ENCODE data around the gene PORCN. TPM values are rescaled to one million over a fixed set of nuclear protein-coding genes. Genes with fewer than 3 reads are reported as not detected.
"Not testable (repeated sequence)": the region's sequence is repeated elsewhere in the genome, so short reads cannot be mapped to it uniquely, and the experiment has no call there.

PORCN gene
- total RNA-seq, 1 experiment from 2014 or later, result 16.4 TPM

DNA sequence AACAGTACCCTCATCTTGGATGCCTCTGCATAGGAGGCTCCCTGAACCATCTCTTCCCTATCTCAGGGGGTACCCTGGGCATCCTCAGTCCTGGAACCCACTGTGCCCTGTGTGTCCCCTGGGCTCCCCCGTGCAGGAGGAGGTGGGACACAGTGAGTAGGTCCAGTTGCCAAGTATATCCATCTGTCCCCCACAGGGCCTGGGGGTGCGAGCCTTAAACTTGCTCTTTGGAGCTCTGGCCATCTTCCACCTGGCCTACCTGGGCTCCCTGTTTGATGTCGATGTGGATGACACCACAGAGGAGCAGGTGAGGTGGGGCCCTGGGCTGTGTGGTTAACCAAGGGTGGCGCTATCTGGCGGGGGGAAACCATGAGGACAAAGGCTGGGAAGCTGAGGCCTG lies 8.2 kb downstream of the PORCN start:
- no peak overlapping the region for H3K27ac Mint-ChIP-seq
- peaks cover 7% of the 10 kb centered on the region for H3K4me1 Mint-ChIP-seq
- TF ChIP-seq SMAD3 (CRISPR knock-in tag; IDR thresholded peaks at IDR 0.05; ENCODE audit: borderline replicate concordance) (no peak), EMX1 (CRISPR knock-in tag; IDR thresholded peaks at IDR 0.05) (no peak), FOXJ3 (CRISPR knock-in tag; IDR thresholded peaks at IDR 0.05; ENCODE audit: borderline replicate concordance) (no peak)
- H3K9me3 Mint-ChIP-seq, result no peaks in the 10 kb centered on the region
- no peak overlapping the region for H3K4me3 Mint-ChIP-seq
- no peak for ATAC-seq
- no peak for DNase-seq (ENCODE audit: low spot score)
- ChIA-PET POLR2A (no interaction called here), CTCF (no interaction called here)
- H3K27me3 Mint-ChIP-seq (ENCODE audit: low read depth), result no peaks in the 10 kb centered on the region
- peaks cover 3% of the 10 kb centered on the region; the same call in 1 of the 2 replicates for H3K36me3 Mint-ChIP-seq

DNA sequence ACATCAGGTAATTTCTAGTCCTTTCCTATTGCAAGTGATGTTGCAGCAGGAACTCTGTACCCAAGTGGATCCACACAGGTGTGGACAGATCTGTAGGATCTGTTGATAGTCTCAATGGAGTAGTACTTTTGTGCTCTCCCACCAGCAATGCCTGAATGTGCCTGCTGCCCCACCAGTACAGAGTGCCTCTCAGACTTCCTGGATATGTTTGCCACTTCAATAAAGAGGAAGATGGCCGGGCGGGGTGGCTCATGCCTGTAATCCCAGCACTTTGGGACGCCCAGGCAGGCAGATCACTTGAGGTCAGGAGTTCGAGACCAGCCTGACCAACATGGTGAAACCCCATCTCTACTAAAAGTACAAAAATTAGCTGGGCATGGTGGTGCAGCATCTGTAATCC lies 10.7 kb downstream of the PORCN start:
- H3K9me3 Mint-ChIP-seq; H3K27ac Mint-ChIP-seq; H3K4me3 Mint-ChIP-seq; CTCF ChIA-PET; H3K27me3 Mint-ChIP-seq (ENCODE audit: low read depth); DNase-seq (ENCODE audit: low spot score); ATAC-seq; H3K36me3 Mint-ChIP-seq; POLR2A ChIA-PET: not testable (repeated sequence)
- H3K4me1 Mint-ChIP-seq, result peaks cover 11% of the 10 kb centered on the region

DNA sequence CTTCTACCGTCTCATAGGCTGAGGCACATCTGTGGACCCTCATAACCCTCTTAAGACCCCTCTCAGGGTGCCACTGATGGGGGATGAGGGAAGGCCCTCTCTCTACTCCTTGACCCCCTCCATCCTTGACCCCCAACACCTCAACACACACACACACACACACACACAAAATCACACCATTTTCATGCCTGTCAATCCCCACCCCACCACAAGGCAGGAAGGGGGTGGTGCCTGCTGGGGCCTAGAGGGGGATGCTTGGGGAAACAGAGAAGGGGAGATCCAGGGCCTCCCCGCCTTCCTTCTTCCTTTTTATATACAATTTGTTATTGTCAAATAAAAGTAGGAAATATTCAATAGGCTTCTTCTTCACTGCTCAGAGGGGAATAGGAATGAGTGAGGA lies 11.7 kb downstream of the PORCN start:
- no peak for DNase-seq (ENCODE audit: low spot score)
- TF ChIP-seq PRRX2 (CRISPR knock-in tag; IDR thresholded peaks at IDR 0.05), result no peak
- no peak for TF ChIP-seq FOXJ3 (CRISPR knock-in tag; IDR thresholded peaks at IDR 0.05; ENCODE audit: borderline replicate concordance)
- TF ChIP-seq SOX15 (CRISPR knock-in tag; IDR thresholded peaks at IDR 0.05), result no peak
- TF ChIP-seq, protein P1, sequence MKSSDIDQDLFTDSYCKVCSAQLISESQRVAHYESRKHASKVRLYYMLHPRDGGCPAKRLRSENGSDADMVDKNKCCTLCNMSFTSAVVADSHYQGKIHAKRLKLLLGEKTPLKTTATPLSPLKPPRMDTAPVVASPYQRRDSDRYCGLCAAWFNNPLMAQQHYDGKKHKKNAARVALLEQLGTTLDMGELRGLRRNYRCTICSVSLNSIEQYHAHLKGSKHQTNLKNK (CRISPR knock-in tag; IDR thresholded peaks at IDR 0.05), result no peak
- TF ChIP-seq, protein P2, sequence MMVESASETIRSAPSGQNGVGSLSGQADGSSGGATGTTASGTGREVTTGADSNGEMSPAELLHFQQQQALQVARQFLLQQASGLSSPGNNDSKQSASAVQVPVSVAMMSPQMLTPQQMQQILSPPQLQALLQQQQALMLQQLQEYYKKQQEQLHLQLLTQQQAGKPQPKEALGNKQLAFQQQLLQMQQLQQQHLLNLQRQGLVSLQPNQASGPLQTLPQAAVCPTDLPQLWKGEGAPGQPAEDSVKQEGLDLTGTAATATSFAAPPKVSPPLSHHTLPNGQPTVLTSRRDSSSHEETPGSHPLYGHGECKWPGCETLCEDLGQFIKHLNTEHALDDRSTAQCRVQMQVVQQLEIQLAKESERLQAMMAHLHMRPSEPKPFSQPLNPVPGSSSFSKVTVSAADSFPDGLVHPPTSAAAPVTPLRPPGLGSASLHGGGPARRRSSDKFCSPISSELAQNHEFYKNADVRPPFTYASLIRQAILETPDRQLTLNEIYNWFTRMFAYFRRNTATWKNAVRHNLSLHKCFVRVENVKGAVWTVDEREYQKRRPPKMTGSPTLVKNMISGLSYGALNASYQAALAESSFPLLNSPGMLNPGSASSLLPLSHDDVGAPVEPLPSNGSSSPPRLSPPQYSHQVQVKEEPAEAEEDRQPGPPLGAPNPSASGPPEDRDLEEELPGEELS (CRISPR knock-in tag; IDR thresholded peaks at IDR 0.05), result no peak
- no peak for TF ChIP-seq GRHL2 (CRISPR knock-in tag; IDR thresholded peaks at IDR 0.05; ENCODE audit: insufficient replicate concordance, severe bottlenecking)
- TF ChIP-seq JUN (CRISPR knock-in tag; IDR thresholded peaks at IDR 0.05), result no peak
- TF ChIP-seq ZBTB21 (CRISPR knock-in tag; IDR thresholded peaks at IDR 0.05; ENCODE audit: borderline replicate concordance), result no peak
- no peak for TF ChIP-seq ZNF232 (CRISPR knock-in tag; IDR thresholded peaks at IDR 0.05)
- TF ChIP-seq, protein P3, sequence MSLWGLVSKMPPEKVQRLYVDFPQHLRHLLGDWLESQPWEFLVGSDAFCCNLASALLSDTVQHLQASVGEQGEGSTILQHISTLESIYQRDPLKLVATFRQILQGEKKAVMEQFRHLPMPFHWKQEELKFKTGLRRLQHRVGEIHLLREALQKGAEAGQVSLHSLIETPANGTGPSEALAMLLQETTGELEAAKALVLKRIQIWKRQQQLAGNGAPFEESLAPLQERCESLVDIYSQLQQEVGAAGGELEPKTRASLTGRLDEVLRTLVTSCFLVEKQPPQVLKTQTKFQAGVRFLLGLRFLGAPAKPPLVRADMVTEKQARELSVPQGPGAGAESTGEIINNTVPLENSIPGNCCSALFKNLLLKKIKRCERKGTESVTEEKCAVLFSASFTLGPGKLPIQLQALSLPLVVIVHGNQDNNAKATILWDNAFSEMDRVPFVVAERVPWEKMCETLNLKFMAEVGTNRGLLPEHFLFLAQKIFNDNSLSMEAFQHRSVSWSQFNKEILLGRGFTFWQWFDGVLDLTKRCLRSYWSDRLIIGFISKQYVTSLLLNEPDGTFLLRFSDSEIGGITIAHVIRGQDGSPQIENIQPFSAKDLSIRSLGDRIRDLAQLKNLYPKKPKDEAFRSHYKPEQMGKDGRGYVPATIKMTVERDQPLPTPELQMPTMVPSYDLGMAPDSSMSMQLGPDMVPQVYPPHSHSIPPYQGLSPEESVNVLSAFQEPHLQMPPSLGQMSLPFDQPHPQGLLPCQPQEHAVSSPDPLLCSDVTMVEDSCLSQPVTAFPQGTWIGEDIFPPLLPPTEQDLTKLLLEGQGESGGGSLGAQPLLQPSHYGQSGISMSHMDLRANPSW (CRISPR knock-in tag; conservative IDR thresholded peaks at IDR 0.05; ENCODE audit: low read depth), result no peak
- TF ChIP-seq, protein P4, sequence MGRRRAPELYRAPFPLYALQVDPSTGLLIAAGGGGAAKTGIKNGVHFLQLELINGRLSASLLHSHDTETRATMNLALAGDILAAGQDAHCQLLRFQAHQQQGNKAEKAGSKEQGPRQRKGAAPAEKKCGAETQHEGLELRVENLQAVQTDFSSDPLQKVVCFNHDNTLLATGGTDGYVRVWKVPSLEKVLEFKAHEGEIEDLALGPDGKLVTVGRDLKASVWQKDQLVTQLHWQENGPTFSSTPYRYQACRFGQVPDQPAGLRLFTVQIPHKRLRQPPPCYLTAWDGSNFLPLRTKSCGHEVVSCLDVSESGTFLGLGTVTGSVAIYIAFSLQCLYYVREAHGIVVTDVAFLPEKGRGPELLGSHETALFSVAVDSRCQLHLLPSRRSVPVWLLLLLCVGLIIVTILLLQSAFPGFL (CRISPR knock-in tag; IDR thresholded peaks at IDR 0.05; ENCODE audit: borderline replicate concordance), result no peak
- no peak for TF ChIP-seq ETV6 (CRISPR knock-in tag; IDR thresholded peaks at IDR 0.05)
- Mint-ChIP-seq H3K4me3 (peak overlapping the region; percentile 82), H3K4me1 (peaks cover 11% of the 10 kb centered on the region), H3K9me3 (no peaks in the 10 kb centered on the region), H3K27ac (peak overlapping the region; percentile 97), H3K36me3 (peaks cover 10% of the 10 kb centered on the region), H3K27me3 (ENCODE audit: low read depth) (no peaks in the 10 kb centered on the region)
- ChIA-PET CTCF (interaction anchor here (0.6 kb wide), 1 partner anchor 412 kb away, joined by 3 read pairs; no protein-coding TSS in a partner anchor), POLR2A (no interaction called here)
- no peak for ATAC-seq

DNA sequence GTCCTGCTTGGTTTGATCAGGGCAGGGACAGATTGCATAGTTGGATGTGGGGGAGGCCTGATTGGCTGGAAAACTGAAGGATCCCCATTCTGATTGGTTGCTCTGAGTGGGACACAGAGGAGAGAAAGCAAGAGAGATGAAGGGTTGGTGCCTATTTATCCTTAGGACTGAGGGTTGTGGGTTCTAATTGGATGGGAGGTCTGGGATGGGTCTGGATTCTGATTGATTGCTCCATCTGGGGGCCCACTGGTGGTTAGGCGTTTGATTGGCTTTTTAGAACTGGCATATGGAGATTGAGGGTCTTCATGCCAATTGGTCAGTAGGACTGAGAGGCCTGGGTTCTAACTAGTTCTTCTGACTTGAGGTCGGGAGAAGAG lies 12.2 kb downstream of the PORCN start:
- TF ChIP-seq TEAD1 (CRISPR knock-in tag; IDR thresholded peaks at IDR 0.05) (no peak), MXD4 (CRISPR knock-in tag; IDR thresholded peaks at IDR 0.05; ENCODE audit: borderline replicate concordance) (no peak), NFYB (CRISPR knock-in tag; conservative IDR thresholded peaks at IDR 0.05; ENCODE audit: low read depth) (peak; percentile 47)
- CTCF ChIA-PET, result no interaction called here
- Mint-ChIP-seq H3K9me3 (no peaks in the 10 kb centered on the region), H3K36me3 (peaks cover 10% of the 10 kb centered on the region), H3K4me1 (peaks cover 11% of the 10 kb centered on the region), H3K27ac (peak overlapping the region; percentile 97), H3K27me3 (ENCODE audit: low read depth) (no peaks in the 10 kb centered on the region), H3K4me3 (peak overlapping the region; percentile 82)
- DNase-seq (ENCODE audit: low spot score), result no peak
- POLR2A ChIA-PET, result no interaction called here
- peak; percentile 27 for ATAC-seq

Measured in WTC11 (cell line).